ENCODE data around the gene CORIN.

CORIN gene

DNA sequence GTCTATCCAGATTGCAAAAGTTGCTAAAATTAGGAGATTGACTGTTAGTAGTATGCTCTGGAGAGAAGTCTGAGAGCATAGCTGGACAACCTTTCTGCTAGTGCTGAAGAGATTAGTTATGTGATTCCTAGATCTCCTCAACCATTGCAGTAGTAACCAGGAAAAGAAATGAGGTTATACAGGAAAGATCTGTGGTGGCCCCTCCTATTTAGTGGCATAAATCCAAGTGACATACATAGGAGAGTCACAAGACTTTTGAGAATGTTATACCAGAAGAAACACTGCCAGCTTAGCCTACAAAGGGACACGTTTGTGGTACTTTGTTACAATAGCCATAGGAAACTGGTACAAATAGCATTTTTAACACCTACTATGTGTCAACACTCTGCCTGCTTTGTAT lies 247.5 kb downstream of the CORIN start:
- CTCF ChIA-PET = interaction anchor here (0.8 kb wide), 1 partner anchor 13 kb away, joined by 3 read pairs; no protein-coding TSS in a partner anchor
- POLR2A ChIA-PET = no interaction called here
- no peak for DNase-seq (ENCODE audit: extremely low spot score)
- TF ChIP-seq CTCF (IDR thresholded peaks at IDR 0.05; ENCODE audit: control extremely low read depth, extremely low read depth, low read depth, missing control alignments) = no peak

DNA sequence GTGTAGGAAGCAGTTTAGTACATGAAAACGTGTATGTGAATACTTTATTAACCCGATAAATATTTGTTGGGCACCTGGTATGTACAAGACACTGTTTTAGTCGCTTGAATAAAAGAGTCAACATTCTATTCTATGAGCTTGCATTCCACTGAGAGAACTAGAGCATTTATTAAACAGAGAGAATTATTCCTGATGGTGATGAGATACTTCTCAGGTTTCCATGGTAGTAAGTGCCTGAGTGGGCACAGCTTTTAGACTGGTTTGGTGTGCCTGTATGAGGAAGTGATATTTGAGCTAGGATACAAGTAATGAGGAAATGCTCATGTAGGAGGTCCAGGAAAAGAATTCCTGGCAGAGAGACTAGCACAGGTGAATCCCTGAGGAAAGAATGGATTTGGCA lies 258.6 kb downstream of the CORIN start:
- DNase-seq (ENCODE audit: extremely low spot score) = no peak
- no peak for TF ChIP-seq CTCF (IDR thresholded peaks at IDR 0.05; ENCODE audit: control extremely low read depth, extremely low read depth, low read depth, missing control alignments)
- ChIA-PET CTCF (interaction anchor here (1.4 kb wide), 1 partner anchor 18 kb away, joined by 3 read pairs; no protein-coding TSS in a partner anchor), POLR2A (no interaction called here)

GRCh38 chr4:47577779-47578553 lies 259.9 kb downstream of the CORIN start:
- ChIA-PET CTCF (interaction anchor here (2.2 kb wide), 1 partner anchor 10 kb away, joined by 7 read pairs; no protein-coding TSS in a partner anchor), POLR2A (no interaction called here)
- no peak for DNase-seq (ENCODE audit: extremely low spot score)
- TF ChIP-seq CTCF (IDR thresholded peaks at IDR 0.05; ENCODE audit: control extremely low read depth, extremely low read depth, low read depth, missing control alignments) = no peak

- POLR2A ChIA-PET = no interaction called here
- no peak for DNase-seq (ENCODE audit: extremely low spot score)
- CTCF ChIA-PET = interaction anchor here (1.2 kb wide), 3 partner anchors 9 to 46 kb away, joined by 3 to 6 read pairs (median 3); no protein-coding TSS in a partner anchor
- TF ChIP-seq CTCF (IDR thresholded peaks at IDR 0.05; ENCODE audit: control extremely low read depth, extremely low read depth, low read depth, missing control alignments) = no peak
Observed at GRCh38 chr4:47572981-47573380, 264.9 kb downstream of the CORIN start.

DNA sequence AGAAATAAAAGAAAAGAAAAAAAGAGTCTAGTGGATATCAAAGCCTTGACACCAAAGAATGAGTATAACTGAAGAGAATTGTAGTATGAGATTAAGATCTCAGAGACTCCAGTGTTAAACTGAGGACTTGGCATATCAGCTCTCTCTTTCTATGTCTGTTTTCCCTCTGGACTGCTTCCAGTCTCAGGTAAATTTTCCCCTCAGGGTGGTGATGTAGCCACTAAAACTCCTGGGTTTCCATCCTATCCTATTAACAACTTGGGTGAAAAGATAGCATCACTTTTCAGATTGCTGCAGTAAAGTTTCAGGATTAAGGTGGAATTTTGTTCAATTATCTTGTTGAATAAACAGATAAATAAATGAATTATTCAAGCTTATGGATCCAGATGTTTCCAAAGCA lies 267.1 kb downstream of the CORIN start:
- ChIA-PET POLR2A (no interaction called here), CTCF (interaction anchor here (1.4 to 1.6 kb wide), 2 partner anchors 12 to 39 kb away, joined by 3 read pairs; no protein-coding TSS in a partner anchor)
- DNase-seq (ENCODE audit: extremely low spot score) = no peak
- TF ChIP-seq CTCF (IDR thresholded peaks at IDR 0.05; ENCODE audit: control extremely low read depth, extremely low read depth, low read depth, missing control alignments) = no peak

- no peak for DNase-seq (ENCODE audit: extremely low spot score)
Observed at GRCh38 chr4:47567511-47567910, 270.4 kb downstream of the CORIN start.

More at GRCh38 chr4:47567511-47567910, 270.4 kb downstream of the CORIN start:
- CTCF ChIA-PET = interaction anchor here (1.0 to 6.5 kb wide), 8 partner anchors 9 to 104 kb away, joined by 3 to 33 read pairs (median 3); partner anchors contain the start of genes ATP10D and COMMD8
- TF ChIP-seq CTCF (IDR thresholded peaks at IDR 0.05; ENCODE audit: control extremely low read depth, extremely low read depth, low read depth, missing control alignments) = no peak
- POLR2A ChIA-PET = no interaction called here
